ENCODE measurements around the gene DPY19L2. TPM values are rescaled to one million over a fixed set of nuclear protein-coding genes. Genes with fewer than 3 reads are reported as not detected.
"Not testable (repeated sequence)": the region's sequence is repeated elsewhere in the genome, so short reads cannot be mapped to it uniquely, and the experiment has no call there.

Gene DPY19L2
- total RNA-seq, 1 experiment from 2014 or later, result 11.3 TPM

GRCh38 chr12:63663005-63663404 lies 5.3 kb downstream of the DPY19L2 start:
- DNase-seq (ENCODE audit: low read depth), result not testable (repeated sequence)

- DNase-seq (ENCODE audit: low read depth), result peak; percentile 15
Measured at GRCh38 chr12:63658501-63658900, 9.8 kb downstream of the DPY19L2 start.

DNA sequence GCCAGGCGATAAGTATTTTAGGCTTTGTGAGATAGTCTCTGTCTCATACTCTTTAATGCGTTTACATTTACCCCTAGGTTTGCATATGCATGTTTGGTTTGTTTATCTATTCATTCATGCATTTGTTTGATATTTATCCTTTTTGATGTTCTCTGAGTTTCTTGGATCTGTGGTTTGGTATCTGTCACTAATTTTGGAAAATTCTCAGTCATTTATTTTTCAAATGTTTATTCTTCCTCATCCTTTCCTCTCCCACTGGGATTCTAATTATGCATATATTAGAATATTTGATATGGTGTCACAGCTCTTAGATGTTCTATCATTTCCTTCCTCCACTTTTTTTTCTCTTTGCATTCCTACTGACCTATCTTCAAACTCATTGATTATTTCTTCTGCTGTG lies 11.9 kb downstream of the DPY19L2 start:
- not testable (repeated sequence) for DNase-seq (ENCODE audit: low read depth)

DNA sequence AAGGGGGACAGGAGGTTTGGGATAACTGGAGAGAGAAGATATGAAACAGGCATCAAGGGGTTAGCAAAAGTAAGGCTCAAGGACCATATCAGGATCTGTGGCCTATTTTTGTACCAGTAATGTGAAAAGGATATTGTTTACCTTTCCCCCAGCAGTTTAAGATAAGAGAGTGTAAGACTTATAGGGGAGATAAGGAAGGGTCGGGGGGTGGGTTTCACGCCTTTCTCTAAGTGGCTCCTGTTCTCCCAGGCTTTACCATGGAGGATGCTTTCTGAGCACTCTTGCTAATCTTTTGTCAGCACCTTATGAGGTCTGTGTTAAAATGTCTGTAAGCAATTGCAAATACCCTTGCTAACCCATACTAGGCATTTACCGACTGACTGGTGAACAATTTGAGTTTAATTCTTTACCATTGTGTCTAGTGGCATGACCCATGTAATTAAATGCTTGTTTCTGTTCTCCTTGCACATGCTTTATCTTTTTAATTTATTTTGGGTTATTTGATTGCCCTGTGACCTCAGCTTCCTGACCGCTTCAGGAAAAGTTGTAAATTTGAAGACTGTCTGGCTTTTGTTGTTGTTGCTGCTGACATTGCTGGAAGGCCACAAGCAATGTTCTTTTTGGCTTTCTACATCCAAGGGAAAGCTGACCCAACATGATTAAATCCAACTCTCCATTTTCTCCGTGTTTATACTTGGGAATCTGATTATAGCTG lies 12.6 kb downstream of the DPY19L2 start:
- DNase-seq (ENCODE audit: low read depth), result not testable (repeated sequence)

DNA sequence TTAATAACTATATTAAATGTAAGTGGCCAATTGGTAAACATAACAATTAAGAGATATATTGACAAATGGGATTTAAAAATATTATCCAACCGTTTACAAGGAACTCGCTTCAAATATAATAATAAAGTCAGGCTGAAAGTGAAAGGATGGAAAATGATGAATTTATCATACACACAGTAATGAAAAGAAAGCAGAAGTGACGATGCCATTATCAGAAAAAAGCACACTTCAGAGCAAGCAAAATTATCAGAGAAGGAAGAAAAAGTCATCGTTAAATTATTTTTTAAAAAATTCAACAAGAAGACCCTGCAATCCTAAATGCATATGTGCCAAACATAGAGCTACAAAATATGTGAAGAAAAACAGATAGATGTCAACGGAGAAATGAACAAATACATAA lies 13.8 kb downstream of the DPY19L2 start:
- not testable (repeated sequence) for DNase-seq (ENCODE audit: low read depth)

DNA sequence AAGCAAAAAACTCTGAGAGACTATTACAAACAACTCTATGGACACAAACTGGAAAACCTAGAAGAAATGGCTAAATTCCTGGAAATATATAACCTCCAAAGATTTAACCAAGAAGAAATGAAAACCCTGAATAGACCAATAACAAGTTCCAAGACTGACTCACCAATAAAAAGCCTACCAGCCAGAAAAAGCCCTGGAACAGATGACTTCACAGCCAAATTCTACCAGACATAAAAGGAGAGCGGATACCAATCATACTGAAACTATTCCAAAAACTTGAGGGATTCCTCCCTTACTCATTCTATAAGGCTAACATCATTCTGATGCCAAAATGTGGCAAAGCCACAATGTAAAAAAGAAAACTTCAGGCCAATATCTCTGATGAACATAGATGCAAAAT lies 18.8 kb downstream of the DPY19L2 start:
- peak; percentile 75 for DNase-seq (ENCODE audit: low read depth)

DNA sequence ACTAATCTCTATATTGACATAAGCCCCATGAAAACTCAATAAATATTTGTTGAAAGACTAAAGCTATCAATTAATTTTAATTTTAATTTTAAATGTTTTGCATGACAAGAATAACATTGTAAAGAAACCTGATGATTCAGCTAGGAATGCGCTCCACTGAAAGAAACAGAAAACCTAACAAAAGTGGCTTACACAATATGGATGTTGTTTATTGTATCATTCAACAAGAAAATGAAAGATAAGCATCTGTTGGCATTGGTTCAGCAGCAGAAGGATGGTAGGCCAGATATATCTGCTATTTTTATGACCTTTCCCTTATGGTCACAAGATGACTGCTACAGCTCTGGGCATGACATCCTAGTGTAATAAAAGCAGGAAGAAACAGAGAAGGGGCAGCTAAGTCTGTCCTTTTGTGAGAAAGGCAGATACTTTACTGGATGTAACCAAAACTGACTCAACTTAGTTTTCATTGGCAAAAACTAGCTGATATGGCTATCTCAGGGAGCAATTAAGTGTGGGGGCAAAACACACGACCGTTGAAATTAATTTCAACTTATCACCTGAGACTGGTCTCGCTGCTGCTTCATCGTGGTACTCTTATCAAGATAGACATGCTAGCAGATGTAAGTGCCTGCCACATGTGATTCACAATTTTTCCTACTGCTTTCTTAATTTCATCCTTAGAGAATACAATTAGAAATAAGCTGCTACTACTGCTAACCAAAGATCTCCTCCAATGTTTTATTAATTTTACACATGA lies 24.7 kb downstream of the DPY19L2 start:
- DNase-seq (ENCODE audit: low read depth), result peak; percentile 71

GRCh38 chr12:63624258-63624657 lies 44.0 kb downstream of the DPY19L2 start:
- DNase-seq (ENCODE audit: low read depth), result not testable (repeated sequence)

DNA sequence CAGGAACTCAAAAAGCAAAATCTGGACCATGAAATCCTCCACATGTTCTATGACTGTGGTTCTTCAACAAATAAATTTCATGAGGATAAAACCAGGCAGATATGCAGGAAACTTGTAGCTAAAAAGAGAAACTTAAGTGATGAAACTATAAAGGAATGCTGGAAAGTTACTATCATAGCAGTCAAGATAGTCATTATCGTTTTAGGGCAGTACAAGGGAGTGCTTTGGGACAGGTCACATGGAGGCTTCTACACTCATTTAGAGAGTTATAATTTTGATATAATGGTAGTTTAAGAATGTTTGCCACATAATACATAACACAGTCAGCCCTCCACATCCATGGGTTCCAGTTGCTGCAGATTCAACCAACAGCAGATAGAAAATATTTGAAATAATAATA lies 52.7 kb downstream of the DPY19L2 start:
- DNase-seq (ENCODE audit: low read depth), result not testable (repeated sequence)

DNA sequence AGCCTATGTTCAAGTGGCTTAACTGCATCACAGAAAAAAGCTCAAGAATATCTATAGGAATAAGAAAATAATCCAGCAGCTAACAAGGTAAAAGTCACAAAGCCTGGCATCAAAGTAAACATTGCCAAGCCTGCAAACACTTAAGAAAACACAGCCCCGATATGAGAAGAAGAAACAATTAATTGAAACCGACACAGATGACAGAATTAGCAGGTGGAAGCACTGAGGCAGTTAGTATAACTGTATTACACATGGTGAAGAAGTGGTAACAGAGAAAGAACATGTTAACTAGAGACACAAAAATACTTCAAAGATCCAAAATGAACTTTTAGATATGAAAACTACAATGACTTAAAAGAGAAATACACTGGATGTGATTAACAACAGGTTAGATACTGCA lies 57.0 kb downstream of the DPY19L2 start:
- DNase-seq (ENCODE audit: low read depth), result not testable (repeated sequence)

DNA sequence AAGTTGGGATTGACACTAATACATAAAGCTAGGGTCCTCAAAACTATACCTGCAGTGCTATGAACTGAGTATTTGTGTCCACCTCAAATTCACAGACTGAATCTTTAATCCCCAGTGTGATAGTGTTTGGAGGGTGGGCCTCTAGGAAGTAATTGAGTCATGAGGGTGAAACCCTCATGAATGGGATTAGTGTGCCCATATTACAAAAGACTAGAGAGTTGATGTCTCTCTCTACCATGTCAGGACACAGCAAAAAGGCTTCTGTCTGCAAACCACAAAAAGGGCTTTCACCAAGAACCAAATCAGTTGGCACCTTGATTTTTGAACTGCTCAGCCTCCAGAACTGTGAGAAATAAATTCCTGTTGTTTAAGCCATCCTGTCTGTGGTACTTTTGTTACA lies 59.0 kb downstream of the DPY19L2 start:
- DNase-seq (ENCODE audit: low read depth), result not testable (repeated sequence)

DNA sequence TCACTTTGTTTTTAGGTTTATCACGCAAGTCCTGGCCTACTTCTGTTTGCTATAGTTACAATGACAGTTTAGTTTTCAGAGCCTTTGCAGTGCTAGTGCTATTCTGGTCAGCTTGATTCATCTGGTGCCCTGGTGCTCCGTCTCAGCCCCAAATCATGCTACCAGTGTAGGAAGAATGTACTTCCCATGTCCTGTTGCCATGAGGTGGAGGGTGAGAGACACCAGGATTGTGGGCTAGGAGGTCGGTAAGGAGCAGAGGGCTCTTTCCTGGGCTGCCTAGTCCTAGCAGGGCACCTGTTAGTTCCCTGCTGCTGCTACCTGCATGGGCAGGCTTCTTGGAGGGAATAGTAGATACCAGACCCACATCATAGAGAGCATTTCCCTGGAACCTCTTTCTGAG lies 63.3 kb downstream of the DPY19L2 start:
- DNase-seq (ENCODE audit: low read depth), result not testable (repeated sequence)

GRCh38 chr12:63594828-63595227 lies 73.5 kb downstream of the DPY19L2 start:
- peak; percentile 26 for DNase-seq (ENCODE audit: low read depth)

DNA sequence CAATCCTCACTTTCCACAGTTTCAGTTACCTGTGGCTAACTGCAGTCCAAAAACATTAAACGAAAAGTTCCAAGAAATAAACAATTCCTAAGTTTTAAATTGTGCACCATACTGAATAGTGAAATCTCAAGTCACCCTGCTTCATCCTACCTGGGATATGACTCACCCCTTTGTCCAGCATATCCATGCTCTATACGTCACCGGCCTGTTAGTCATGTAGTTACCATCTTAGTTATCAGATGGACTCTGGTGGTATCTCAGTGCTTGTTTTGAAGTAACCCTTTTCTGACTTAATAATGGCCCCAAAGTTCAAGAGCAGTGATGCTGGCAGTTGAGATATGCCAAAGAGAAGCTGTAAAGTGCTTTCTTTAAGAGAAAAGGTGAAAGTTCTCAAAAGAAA lies 83.9 kb downstream of the DPY19L2 start:
- peak; percentile 74 for DNase-seq (ENCODE audit: low read depth)

- DNase-seq (ENCODE audit: low read depth), result not testable (repeated sequence)
Measured at GRCh38 chr12:63583289-63583688, 85.0 kb downstream of the DPY19L2 start.

DNA sequence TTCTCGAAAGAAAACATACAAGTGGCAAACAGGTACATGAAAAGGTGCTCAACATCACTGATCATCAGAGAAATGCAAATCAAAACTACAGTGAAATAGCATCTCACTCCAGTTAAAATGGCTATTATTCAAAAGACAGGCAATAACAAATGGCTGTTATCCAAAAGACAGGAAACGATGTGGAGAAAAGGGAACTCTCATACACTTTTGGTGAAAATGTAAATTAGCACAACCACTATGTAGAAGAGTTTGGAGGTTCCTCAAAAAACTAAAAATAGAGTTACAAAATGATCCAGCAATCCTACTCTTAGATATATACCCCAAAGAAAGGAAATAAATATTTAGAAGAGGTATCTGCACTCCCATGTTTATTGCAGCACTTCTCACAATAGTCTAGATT lies 90.7 kb downstream of the DPY19L2 start:
- DNase-seq (ENCODE audit: low read depth), result not testable (repeated sequence)

GRCh38 chr12:63572038-63572437 lies 96.3 kb downstream of the DPY19L2 start:
- not testable (repeated sequence) for DNase-seq (ENCODE audit: low read depth)

DNA sequence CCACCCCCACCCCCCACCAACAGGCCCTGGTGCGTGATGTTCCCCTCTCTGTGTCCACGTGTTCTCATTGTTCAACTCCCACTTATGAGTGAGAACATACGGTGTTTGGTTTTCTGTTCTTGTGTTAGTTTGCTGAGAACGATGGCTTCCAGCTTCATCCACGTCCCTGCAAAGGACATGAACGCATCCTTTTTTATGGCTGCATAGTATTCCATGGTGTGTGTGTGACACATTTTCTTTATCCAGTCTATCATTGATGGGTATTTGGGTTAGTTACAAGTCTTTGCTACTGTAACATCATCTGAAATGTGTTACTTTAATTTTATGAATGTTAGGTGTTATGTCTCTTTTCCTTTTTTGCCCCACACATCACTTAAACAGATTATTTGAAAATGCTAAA lies 109.8 kb downstream of the DPY19L2 start:
- DNase-seq (ENCODE audit: low read depth), result not testable (repeated sequence)

DNA sequence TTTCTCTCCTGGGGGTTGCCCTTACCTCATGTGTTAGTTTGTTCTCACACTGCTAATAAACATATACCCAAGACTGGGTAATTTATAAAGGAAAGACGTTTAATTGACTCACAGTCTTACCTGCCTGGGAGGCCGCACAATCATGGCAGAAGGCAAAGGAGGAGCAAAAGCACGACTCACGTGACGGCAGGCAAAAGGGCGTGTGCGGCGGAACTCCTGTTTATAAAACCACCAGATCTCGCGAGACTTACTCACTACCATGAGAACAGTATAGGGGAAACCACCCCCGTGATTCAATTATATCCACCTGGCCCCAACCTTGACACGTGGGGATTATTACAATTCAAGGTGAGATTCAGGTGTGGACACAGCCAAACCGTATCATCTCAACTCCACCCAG lies 116.9 kb downstream of the DPY19L2 start:
- not testable (repeated sequence) for DNase-seq (ENCODE audit: low read depth)

DNA sequence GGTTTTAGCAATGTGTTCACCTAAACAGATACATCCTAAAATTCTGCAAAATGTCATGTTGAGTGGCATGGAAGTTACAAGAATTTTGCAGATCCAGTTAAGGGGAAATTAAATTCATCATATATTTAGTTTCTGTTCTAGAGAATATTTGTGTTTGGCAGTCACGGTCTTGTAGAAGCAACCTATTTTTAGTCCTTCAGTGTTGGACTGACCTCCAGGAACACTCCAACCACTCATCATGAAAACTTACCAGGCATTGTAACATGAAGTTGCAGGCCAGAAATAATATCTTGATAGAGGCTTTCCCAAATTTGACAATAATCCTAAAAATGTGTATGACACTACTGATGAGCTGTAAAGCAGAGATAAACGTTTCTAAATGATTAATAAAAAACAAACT lies 119.3 kb downstream of the DPY19L2 start:
- not testable (repeated sequence) for DNase-seq (ENCODE audit: low read depth)

DNA sequence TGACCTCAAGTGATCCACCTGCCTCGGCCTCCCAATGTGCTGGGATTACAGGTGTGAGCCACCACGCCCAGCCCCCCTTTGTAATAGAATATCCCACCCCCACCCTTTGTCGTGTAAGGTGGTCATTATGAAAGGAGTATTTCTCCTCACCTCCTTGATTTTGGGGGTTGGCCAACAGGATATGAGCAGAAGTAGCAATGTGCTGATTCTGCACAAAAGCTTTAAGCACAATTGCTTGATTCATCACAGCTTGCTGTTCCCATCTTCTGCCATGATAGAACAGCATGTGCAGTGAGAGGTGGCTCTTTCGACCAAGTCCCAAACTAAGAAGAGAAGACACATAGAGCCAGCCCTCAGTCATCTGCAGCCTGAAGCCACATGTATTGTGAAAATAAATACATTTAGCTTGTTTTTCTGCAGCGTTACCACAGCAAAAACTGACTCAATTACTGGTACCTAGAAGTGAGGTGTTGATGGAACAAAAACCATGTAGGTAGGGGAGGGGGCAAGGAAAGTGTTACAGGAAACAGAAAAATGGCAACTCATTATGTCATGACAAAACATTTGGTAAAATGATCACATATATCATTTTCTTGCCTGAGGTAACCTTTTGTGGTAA lies 122.9 kb downstream of the DPY19L2 start:
- not testable (repeated sequence) for DNase-seq (ENCODE audit: low read depth)

DNA sequence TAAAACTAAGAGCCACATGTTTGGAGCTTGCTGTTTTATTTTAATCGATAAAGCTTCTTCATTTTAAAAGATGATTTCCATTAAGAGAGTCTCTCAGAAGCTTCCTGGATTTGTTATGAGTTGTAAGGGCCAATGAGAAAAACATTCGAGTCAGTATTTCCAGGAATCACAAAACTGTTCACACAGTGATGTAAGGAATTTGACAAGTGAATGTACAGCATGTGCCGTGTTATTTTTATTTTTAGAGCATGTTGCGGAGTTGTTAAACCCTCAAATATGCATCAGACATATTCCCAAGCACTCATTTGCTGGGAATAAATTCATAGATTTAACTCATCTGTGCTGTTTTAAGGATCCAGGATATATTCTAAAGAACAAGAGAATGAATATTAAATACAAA lies 129.6 kb downstream of the DPY19L2 start:
- DNase-seq (ENCODE audit: low read depth), result not testable (repeated sequence)

DNA sequence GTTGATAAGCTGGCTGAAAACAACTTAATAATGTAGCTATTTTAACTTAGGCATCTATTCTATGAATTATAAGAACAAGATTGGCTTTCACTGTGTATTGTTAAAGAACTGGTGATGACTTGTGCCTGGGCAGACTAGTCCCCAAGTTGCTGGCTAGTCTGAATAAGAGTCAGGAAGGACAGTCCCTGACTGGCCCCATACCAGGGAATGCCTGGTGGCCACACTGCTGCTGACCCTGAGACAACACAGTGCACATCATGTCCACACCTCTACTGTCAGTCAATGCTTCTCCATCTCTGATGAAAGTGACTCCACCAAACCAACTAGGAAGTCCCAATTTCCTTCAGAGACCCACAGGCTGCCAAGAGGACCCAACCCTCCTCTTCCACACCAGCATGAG lies 130.5 kb downstream of the DPY19L2 start:
- not testable (repeated sequence) for DNase-seq (ENCODE audit: low read depth)
